T47D (cell line): ENCODE results near the gene TEP1.
A peak's percentile ranks its signal among the peaks of the same experiment; 100 is the strongest.

Experiments used
- DNase-seq, 2 experiments: peaks; one replicate each; pipeline versions ENCODE4 v3.0.0 to v3.0.0-alpha.2; 2011 to 2012; ENCODE audit warnings: low read depth in 1 of 2, low spot score in 1 of 2
- JUND ChIP-seq: IDR thresholded peaks from 2 replicates; pipeline ENCODE4 v1.6.1; 2012; ENCODE audit warnings: low read depth
- in situ Hi-C: cut with HindIII; loops from 2 replicates; pipeline ENCODE4 v1.10.0; 2016; ENCODE audit warnings: low sequenced_read_pairs, low pct_unique_long_range_greater_than_20kb

The TEP1 gene

DNA sequence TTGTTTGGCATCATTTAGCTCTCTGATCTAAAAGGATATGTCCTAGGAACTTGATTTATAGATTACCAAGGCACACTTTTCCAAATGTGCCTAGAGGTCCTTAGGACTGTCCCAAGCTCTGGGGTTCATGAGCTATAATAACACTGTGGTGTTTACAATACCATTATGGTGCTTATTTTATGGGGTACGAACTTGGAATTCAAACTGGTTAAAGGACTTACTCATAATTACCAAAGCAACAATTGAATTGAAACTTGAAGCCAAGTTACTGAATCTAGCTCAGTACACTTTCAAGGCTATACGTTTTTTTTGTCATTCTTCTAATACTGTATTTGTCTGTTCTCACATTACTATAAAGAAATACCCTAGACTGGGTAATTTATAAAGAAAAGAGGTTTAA is 9.6 kb upstream of the TEP1 start:
- in situ Hi-C loops, result no loop called here

DNA sequence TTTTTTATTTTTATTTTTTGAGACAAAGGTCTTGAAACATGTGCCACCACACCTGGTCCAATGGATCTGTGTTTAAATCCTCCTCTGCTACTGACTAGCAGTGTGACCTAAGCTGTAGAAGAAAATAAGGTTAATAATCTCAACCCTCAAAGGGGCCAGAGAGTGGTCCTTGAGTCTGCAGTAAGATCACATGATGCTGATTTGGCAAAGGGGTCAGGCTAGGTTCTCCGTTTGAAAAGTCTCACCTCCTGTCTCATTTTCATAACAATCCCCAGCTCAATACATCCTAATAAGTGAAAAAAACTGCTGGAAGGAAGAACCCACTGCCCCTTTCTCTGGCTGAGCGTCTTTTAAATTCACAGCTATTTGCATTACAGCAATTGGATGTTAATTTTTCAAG is 8.0 kb upstream of the TEP1 start:
- DNase-seq, result no peak
- no peak for TF ChIP-seq JUND
- in situ Hi-C loops, result no loop called here

More for the DNA sequence above, 9.6 kb upstream of the TEP1 start:
- DNase-seq, result no peak
- no peak for TF ChIP-seq JUND

DNA sequence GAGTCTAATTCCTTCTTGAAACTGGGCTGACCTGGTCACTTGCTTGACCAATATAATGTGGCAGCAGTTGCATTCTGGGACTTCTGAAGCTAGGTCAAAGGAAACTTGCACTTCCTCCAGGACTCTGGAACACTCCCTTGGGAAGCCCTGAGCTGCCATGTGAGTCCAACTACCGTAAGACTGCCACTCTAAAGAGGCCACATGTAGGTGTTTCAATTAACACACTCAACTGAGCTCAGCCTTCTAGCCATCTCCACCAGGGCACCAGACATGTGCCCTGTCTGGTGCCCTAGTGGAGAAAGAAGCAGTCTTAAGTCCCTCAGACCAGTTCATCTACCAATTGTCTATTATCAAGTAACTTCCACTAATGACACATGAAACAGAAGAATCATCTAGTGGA is 6.1 kb upstream of the TEP1 start:
- no peak for DNase-seq
- no peak for TF ChIP-seq JUND
- in situ Hi-C loops, result no loop called here

- TF ChIP-seq JUND, result no peak
- in situ Hi-C loops, result no loop called here
- DNase-seq, result no peak
These were observed 5.2 kb upstream of the TEP1 start for GRCh38 chr14:20418501-20418909.

DNA sequence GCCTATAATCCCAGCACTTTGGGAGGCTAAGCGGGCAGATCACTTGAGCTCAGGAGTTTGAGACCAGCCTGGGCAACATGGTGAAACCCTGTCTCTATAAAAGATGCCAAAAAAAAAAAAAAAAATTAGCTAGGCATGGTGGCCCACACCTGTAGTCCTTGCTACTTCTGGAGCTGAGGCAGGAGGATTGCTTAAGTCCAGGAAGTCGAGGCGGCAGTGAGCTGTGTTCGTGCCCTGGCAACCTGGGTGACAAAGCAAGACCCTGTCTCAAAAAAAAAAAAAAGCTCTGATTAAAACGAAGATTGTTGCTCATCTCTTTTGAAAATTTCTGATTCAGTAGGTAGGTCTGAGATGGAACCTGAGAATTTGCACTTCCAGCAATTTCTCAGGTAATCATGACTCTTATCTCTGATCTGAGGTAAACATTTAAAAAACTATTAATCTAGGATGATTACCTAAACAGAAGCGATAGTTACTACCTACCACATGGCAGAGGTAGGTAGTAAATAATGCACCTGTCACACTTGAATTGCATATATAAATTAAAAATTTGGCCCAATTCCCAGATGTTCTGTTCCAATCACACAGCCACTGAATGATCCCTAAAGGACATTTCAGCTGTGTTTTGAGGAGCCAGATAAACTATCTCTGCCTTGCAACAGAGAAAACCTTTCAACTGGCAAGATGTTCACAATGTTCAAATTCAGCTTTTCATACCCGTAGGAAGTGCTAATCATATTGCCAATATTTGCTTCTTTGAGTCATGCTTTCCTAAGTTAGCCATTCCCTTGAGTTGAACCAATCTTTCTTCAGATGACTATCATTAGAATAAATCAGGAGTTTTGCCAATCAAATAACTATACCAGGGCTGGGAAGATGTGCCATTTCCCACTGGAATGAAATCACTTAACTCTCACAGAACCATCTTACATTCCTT is 4.2 kb upstream of the TEP1 start:
- in situ Hi-C loops, result no loop called here

GRCh38 chr14:20416223-20416622 is 2.9 kb upstream of the TEP1 start:
- DNase-seq, result no peak
- no peak for TF ChIP-seq JUND
- in situ Hi-C loops, result no loop called here

More for the DNA sequence above, 4.2 kb upstream of the TEP1 start:
- TF ChIP-seq JUND, result no peak
- DNase-seq, result no peak

DNA sequence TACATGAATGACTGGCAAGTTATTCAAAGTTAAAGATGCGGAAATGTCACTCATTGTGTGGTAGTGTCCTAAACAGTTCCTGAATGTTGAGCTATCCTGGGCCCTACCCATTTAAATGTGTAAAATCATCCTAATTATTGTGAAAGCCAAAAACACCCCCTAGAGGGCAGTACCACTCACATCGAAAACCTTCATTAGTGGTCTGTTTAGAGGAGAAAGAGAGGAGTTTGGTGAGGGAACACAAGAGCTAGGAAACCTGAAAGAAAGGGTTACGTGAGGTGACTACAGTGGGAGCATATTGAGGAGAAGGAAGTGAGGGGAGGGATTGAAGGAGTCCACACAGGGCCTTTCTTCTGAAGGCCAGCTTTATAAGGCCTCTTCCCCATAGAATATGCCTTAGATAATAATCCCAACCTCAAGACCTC is 2.5 kb upstream of the TEP1 start:
- peak in 1 of 2 experiments; percentile 55 for DNase-seq
- TF ChIP-seq JUND, result no peak
- in situ Hi-C loops, result no loop called here

DNA sequence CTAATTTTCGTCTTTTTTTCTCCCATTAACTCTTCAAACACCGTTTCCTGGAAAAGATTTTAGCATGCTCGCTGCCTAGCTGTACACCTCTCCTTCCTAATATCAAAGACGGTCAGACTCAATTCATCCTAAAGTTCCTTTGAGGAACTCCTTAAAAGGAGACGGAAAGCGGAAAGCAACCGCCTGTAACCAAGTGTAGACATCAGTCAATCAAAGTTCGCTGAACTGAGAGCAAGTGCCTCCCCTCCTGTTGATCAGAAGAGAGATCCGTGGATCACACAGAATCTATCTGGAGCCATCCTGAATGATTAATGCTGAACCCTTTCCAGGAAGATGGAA is 412 bp upstream of the TEP1 start:
- TF ChIP-seq JUND, result no peak
- in situ Hi-C loops, result no loop called here
- DNase-seq, result peak in 1 of 2 experiments; percentile 24

DNA sequence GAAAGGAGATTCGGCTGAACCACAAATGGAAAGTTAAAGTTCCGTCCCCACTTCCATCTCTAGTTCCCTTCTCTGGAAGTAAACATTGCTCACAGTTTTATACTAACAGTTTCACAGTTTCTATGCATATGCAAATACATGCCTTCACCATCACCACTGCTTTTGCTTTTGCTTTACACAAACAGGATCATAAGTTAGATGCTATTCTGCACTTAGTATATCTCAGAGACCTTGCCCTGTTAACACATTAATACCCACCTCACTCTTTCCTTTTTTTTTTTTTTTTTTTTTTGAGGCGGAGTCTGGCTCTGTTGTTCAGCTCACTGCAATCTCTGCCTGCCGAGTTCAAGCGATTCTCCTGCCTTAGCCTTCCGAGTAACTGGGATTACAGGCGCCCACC is 890 bp downstream of the TEP1 start:
- no peak for DNase-seq
- no peak for TF ChIP-seq JUND
- in situ Hi-C loops, result no loop called here

GRCh38 chr14:20409226-20409625 is 4.1 kb downstream of the TEP1 start:
- in situ Hi-C loops, result no loop called here
- DNase-seq, result no peak

DNA sequence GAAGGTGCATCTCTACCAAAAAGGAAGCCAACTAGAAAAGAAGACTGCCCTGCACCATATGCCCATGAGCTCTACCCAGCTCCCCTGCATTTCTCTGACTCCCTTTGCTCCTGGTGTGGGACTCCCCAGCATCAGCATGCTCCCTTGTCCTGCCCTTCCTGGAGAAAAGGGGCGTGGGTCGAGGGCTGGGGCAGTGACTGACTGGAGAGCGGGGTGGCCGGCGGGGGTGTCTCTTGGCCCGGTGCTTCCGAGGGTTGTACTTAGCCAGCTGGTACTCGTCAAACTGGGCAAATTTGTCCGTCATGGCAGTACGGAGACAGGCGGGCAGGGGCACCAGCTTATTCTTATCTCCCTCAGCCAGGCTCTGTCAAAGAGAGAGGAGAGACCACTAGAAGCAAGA is 9.8 kb downstream of the TEP1 start:
- DNase-seq, result no peak
- in situ Hi-C loops, result no loop called here
- no peak for TF ChIP-seq JUND

More at GRCh38 chr14:20409226-20409625, 4.1 kb downstream of the TEP1 start:
- no peak for TF ChIP-seq JUND

DNA sequence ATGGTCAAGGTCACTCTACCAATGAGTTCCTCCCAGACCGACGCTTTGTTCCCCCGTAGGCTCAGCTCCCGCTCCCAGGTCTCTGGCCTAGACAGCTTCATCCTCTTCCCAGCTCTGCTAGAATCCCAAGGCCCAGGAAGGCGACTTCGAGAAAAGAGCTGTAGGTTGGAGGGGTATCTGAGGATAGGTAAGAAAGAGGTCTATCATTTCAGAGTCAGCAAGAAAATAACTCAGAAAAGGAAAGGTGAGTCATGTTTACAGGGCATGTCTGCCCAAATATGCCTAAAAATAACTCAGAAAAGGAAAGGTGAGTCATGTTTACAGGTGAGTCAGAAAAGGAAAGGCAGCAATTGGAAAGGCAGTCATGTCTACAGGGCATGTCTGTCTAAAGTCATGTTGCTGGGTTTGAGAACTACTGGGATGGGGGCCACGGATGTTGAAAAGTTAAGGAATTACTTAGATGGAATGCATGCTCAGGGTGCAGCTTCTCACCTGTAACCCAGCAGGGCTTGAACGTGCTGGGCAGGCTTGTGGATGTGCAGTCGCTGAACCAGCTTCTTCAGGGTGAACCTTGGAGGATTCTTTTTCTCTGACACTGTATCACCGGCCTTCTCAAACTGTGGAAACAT is 12.2 kb downstream of the TEP1 start:
- no peak for DNase-seq
- TF ChIP-seq JUND, result no peak
- in situ Hi-C loops, result no loop called here

DNA sequence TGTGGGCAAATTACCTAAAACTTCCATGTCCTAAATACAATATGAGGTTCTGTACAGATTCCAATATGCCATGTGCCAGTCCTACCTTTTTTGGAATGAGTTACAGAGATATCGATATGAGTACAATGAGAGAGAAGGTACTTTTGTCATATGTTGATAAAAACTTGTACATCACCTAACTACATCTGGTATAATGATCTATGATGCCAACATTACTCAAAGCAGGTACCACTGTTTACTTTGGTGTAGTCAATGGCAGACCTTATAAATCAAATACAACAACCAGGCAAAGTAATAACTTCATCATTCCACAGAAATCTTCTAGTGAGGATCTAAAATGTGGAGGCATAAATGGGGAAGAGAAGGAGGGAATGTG is 12.7 kb downstream of the TEP1 start:
- DNase-seq, result no peak
- in situ Hi-C loops, result no loop called here
- no peak for TF ChIP-seq JUND
